SU-DHL-6 (cell line): ENCODE data around the gene MEX3A.

Experiments
- H2AFZ ChIP-seq: fragments of 200-600 bp; sonication (generic); 2 replicates; pipeline ENCODE4 v1.6.1; 2014; ENCODE audit warnings: low read depth, mild to moderate bottlenecking, moderate library complexity, mixed read lengths, antibody characterized with exemption, low read length; ENCODE audit not compliant: severe bottlenecking
- H3F3A ChIP-seq: fragments of 200-600 bp; shearing (Covaris generic); 2 replicates; pipeline ENCODE4 v1.6.0; 2016; ENCODE audit warnings: antibody characterized with exemption, mild to moderate bottlenecking; ENCODE audit not compliant: insufficient read depth
- H3K27ac ChIP-seq: fragments of 200-600 bp; sonication (generic); 2 replicates; pipeline ENCODE4 v1.5.1; 2016; ENCODE audit warnings: low read depth, mild to moderate bottlenecking, low read length, moderate library complexity, mixed read lengths
- H3K27me3 ChIP-seq: fragments of 200-600 bp; sonication (generic), shearing (Covaris generic); 2 replicates; pipeline ENCODE4 v1.6.0; 2014; ENCODE audit warnings: mild to moderate bottlenecking, low read length
- H3K36me3 ChIP-seq: fragments of 200-600 bp; sonication (generic); 2 replicates; pipeline ENCODE4 v1.6.1; 2014; ENCODE audit warnings: mild to moderate bottlenecking, low read length, mixed read lengths
- H3K4me2 ChIP-seq: fragments of 300-600, 200-600 bp; shearing (Covaris generic), sonication (generic); 2 replicates; pipeline ENCODE4 v1.6.0; 2014; ENCODE audit warnings: low read length, low read depth, mild to moderate bottlenecking; ENCODE audit not compliant: poor library complexity, severe bottlenecking
- H3K4me3 ChIP-seq: fragments of 200-600 bp; sonication (generic); 2 replicates; pipeline ENCODE4 v1.5.1; 2014; ENCODE audit warnings: antibody characterized with exemption, low read length, mild to moderate bottlenecking, mixed read lengths; ENCODE audit not compliant: insufficient read depth, poor library complexity, severe bottlenecking
- H3K79me2 ChIP-seq: fragments of 200-600 bp; sonication (generic); 2 replicates; pipeline ENCODE4 v1.6.1; 2014; ENCODE audit warnings: mild to moderate bottlenecking, low read length, moderate library complexity; ENCODE audit not compliant: insufficient read depth
- H3K9ac ChIP-seq: fragments of 200-600 bp; sonication (generic); 2 replicates; pipeline ENCODE4 v1.7.0; 2014; ENCODE audit warnings: mild to moderate bottlenecking, low read length
- H3K9me2 ChIP-seq: fragments of 200-600 bp; sonication (generic); replicated peaks from 2 replicates; pipeline ENCODE4 v1.6.1; 2014; ENCODE audit warnings: low read length; ENCODE audit not compliant: insufficient read depth
- H3K9me3 ChIP-seq: fragments of 200-600 bp; sonication (generic); 2 replicates; pipeline ENCODE4 v1.6.1; 2014; ENCODE audit warnings: low read length, mixed read lengths; ENCODE audit not compliant: insufficient read depth
- H4K20me1 ChIP-seq: fragments of 200-600 bp; sonication (generic); 2 replicates; pipeline ENCODE4 v1.6.1; 2014; ENCODE audit warnings: low read depth, mild to moderate bottlenecking, antibody characterized with exemption, low read length, moderate library complexity, mixed read lengths
- CTCF ChIP-seq: fragments of 200-600 bp; sonication (generic); IDR thresholded peaks from one replicate; pipeline ENCODE4 v1.5.1; 2017; ENCODE audit warnings: antibody characterized with exemption, mild to moderate bottlenecking, low read length, moderate library complexity; ENCODE audit not compliant: insufficient read depth, poor library complexity, severe bottlenecking
- EZH2phosphoT487 ChIP-seq: fragments of 200-600 bp; sonication (generic), shearing (Covaris generic); conservative IDR thresholded peaks from 2 replicates; pipeline ENCODE4 v1.6.1; 2018; ENCODE audit warnings: mild to moderate bottlenecking, antibody characterized with exemption, low read length, moderate library complexity, mixed read lengths

The MEX3A gene

GRCh38 chr1:156082309-156083091 lies at the start of gene MEX3A:
TSS of gene MEX3A (minus strand) at chr1:156082465. CDS start at chr1:156081998, 467 bp downstream.
- no peaks in the 10 kb centered on the region for H3K79me2 ChIP-seq
- no peaks in the 10 kb centered on the region for H3K9me2 ChIP-seq
- peak within 1 kb of the TSS; percentile 67 for H2AFZ ChIP-seq
- H3K4me2 ChIP-seq, result peak within 1 kb of the TSS; percentile 79
- H3K9me3 ChIP-seq, result no peaks in the 10 kb centered on the region
- H3K27me3 ChIP-seq, result no peaks in the 10 kb centered on the region
- H3K27ac ChIP-seq, result no peak within 1 kb of the TSS
- no peaks in the 10 kb centered on the region for H4K20me1 ChIP-seq
- H3K36me3 ChIP-seq, result no peaks in the 10 kb centered on the region
- H3K4me3 ChIP-seq, result peak within 1 kb of the TSS; percentile 70
- TF ChIP-seq EZH2phosphoT487 (no peak), CTCF (no peak)
- no peaks in the 10 kb centered on the region for H3F3A ChIP-seq
- peak within 1 kb of the TSS; percentile 56 for H3K9ac ChIP-seq

- H4K20me1 ChIP-seq, result no peaks in the 10 kb centered on the region
- H3K4me3 ChIP-seq, result no peak overlapping the region
- no peak overlapping the region for H3K4me2 ChIP-seq
- TF ChIP-seq EZH2phosphoT487 (no peak), CTCF (no peak)
- no peaks in the 10 kb centered on the region for H3K36me3 ChIP-seq
- no peak overlapping the region for H3K9ac ChIP-seq
- no peaks in the 10 kb centered on the region for H3K9me3 ChIP-seq
- H3K27me3 ChIP-seq, result no peaks in the 10 kb centered on the region
- no peak overlapping the region for H2AFZ ChIP-seq
- H3K79me2 ChIP-seq, result no peaks in the 10 kb centered on the region
- no peak overlapping the region for H3K27ac ChIP-seq
- H3F3A ChIP-seq, result no peaks in the 10 kb centered on the region
- no peaks in the 10 kb centered on the region for H3K9me2 ChIP-seq
Measured at GRCh38 chr1:156130578-156130942, 48.3 kb upstream of the MEX3A start.

GRCh38 chr1:156129687-156130577 lies 47.7 kb upstream of the MEX3A start:
- no peak overlapping the region for H3K27ac ChIP-seq
- H3K9me2 ChIP-seq, result no peaks in the 10 kb centered on the region
- no peaks in the 10 kb centered on the region for H4K20me1 ChIP-seq
- H3K9ac ChIP-seq, result no peak overlapping the region
- no peaks in the 10 kb centered on the region for H3K27me3 ChIP-seq
- no peak overlapping the region for H3K4me2 ChIP-seq
- H3K79me2 ChIP-seq, result no peaks in the 10 kb centered on the region
- H3K36me3 ChIP-seq, result no peaks in the 10 kb centered on the region
- TF ChIP-seq CTCF (peak; percentile 81), EZH2phosphoT487 (no peak)
- no peak overlapping the region for H3K4me3 ChIP-seq
- no peaks in the 10 kb centered on the region for H3F3A ChIP-seq
- H2AFZ ChIP-seq, result no peak overlapping the region
- no peaks in the 10 kb centered on the region for H3K9me3 ChIP-seq
